ENCODE data around the gene EIF2D.

- TF ChIP-seq EP300 (IDR thresholded peaks at IDR 0.05) (no peak), CTCF (IDR thresholded peaks at IDR 0.05) (no peak)
Observed at GRCh38 chr1:206649261-206649921, 37.1 kb upstream of the EIF2D start.

Measured in upper lobe of left lung (tissue), 4 donors.